Body of pancreas (tissue), 4 donors: Measurements from ENCODE around the gene MYL12B.

Experiments used
- CTCF ChIP-seq, 7 experiments: fragments of 450-650 bp in 4 of 7; fragments of 200-600 bp in 3 of 7; sonication (generic) in 3 of 7; IDR thresholded peaks; one replicate each; pipeline ENCODE4 v1.5.1; 2016 to 2019; ENCODE audit warnings: antibody characterized with exemption in 7 of 7
- POLR2A ChIP-seq, 3 donors: fragments of 450-650 bp; IDR thresholded peaks; one replicate each; pipeline ENCODE4 v1.6.1; 2016; ENCODE audit warnings: antibody characterized with exemption in 3 of 3, mild to moderate bottlenecking in 2 of 3

- TF ChIP-seq CTCF (IDR thresholded peaks at IDR 0.05) (no peak), POLR2A (IDR thresholded peaks at IDR 0.05) (no peak)
Observed at GRCh38 chr18:3264362-3264761, 2.4 kb downstream of the MYL12B start.
